DOHH2 (cell line): ENCODE measurements around the gene MEGF8.
A peak's percentile ranks its signal among the peaks of the same experiment; 100 is the strongest.

ENCODE experiments used
- H3F3A ChIP-seq: fragments of 200-600 bp; sonication (generic), shearing (Covaris generic); 2 replicates; pipeline ENCODE4 v1.6.0; 2016; ENCODE audit warnings: antibody characterized with exemption, mild to moderate bottlenecking; ENCODE audit not compliant: control insufficient read depth, insufficient read depth
- H3K27ac ChIP-seq: fragments of 200-600 bp; sonication (generic); 2 replicates; pipeline ENCODE4 v1.5.1; 2014; ENCODE audit warnings: low read depth, mild to moderate bottlenecking, low read length, moderate library complexity
- H3K27me3 ChIP-seq: fragments of 200-600 bp; sonication (generic); 2 replicates; pipeline ENCODE4 v1.6.1; 2014; ENCODE audit warnings: mild to moderate bottlenecking, low read length, mixed read lengths; ENCODE audit not compliant: control insufficient read depth
- H3K36me3 ChIP-seq: fragments of 200-600 bp; sonication (generic); 2 replicates; pipeline ENCODE4 v1.6.1; 2014; ENCODE audit warnings: mild to moderate bottlenecking, low read length, moderate library complexity, mixed read lengths; ENCODE audit not compliant: control insufficient read depth
- H3K4me1 ChIP-seq: fragments of 200-600 bp; sonication (generic); 2 replicates; pipeline ENCODE4 v1.6.1; 2014; ENCODE audit warnings: mild to moderate bottlenecking, low read length, mixed read lengths; ENCODE audit not compliant: control insufficient read depth
- H3K4me2 ChIP-seq: fragments of 200-600 bp; sonication (generic); 2 replicates; pipeline ENCODE4 v1.6.0; 2014; ENCODE audit warnings: mild to moderate bottlenecking, low read length, moderate library complexity
- H3K4me3 ChIP-seq: fragments of 200-600 bp; sonication (generic); 2 replicates; pipeline ENCODE4 v1.5.1; 2014; ENCODE audit warnings: mild to moderate bottlenecking, low read length, mixed read lengths
- H3K79me2 ChIP-seq: fragments of 200-600 bp; sonication (generic); 2 replicates; pipeline ENCODE4 v1.6.1; 2014; ENCODE audit warnings: mild to moderate bottlenecking, low read length, mixed read lengths; ENCODE audit not compliant: control insufficient read depth
- H3K9me2 ChIP-seq: fragments of 200-600 bp; sonication (generic); replicated peaks from 2 replicates; pipeline ENCODE4 v1.6.1; 2014; ENCODE audit warnings: mild to moderate bottlenecking, low read length, mixed read lengths; ENCODE audit not compliant: control insufficient read depth
- H3K9me3 ChIP-seq: fragments of 200-600 bp; sonication (generic); 2 replicates; pipeline ENCODE4 v1.6.1; 2014; ENCODE audit warnings: antibody characterized with exemption, low read length, mixed read lengths; ENCODE audit not compliant: control insufficient read depth, insufficient read depth
- H4K20me1 ChIP-seq: fragments of 200-600 bp; sonication (generic); 2 replicates; pipeline ENCODE4 v1.6.0; 2014; ENCODE audit warnings: low read depth, mild to moderate bottlenecking, antibody characterized with exemption, low read length, moderate library complexity; ENCODE audit not compliant: control insufficient read depth, insufficient read depth
- CTCF ChIP-seq: fragments of 200-600 bp; sonication (generic); IDR thresholded peaks from one replicate; pipeline ENCODE4 v1.5.1; 2014; ENCODE audit warnings: antibody characterized with exemption, mild to moderate bottlenecking, low read depth, low read length; ENCODE audit not compliant: poor library complexity, severe bottlenecking
- EZH2phosphoT487 ChIP-seq: fragments of 200-600 bp; sonication (generic); IDR thresholded peaks from 2 replicates; pipeline ENCODE4 v1.6.1; 2017; ENCODE audit warnings: borderline replicate concordance, mild to moderate bottlenecking, antibody characterized with exemption, low read length, moderate library complexity, mixed read lengths

MEGF8 gene

GRCh38 chr19:42360787-42361544 lies 35.5 kb downstream of the MEGF8 start:
- H3K9me3 ChIP-seq = peaks cover 11% of the 10 kb centered on the region; the same call in 1 of the 2 replicates
- H3K4me2 ChIP-seq = no peak overlapping the region
- no peak overlapping the region for H3K27ac ChIP-seq
- peaks cover 22% of the 10 kb centered on the region for H3K4me1 ChIP-seq
- H4K20me1 ChIP-seq = no peaks in the 10 kb centered on the region
- H3K79me2 ChIP-seq = no peaks in the 10 kb centered on the region
- peaks cover 6% of the 10 kb centered on the region; the same call in 1 of the 2 replicates for H3F3A ChIP-seq
- H3K36me3 ChIP-seq = peaks cover 17% of the 10 kb centered on the region
- H3K4me3 ChIP-seq = no peak overlapping the region
- no peaks in the 10 kb centered on the region for H3K9me2 ChIP-seq
- TF ChIP-seq EZH2phosphoT487 = no peak
- TF ChIP-seq CTCF = peak; percentile 9
- no peaks in the 10 kb centered on the region for H3K27me3 ChIP-seq

- H3K36me3 ChIP-seq = peaks cover 17% of the 10 kb centered on the region
- H3K4me3 ChIP-seq = no peak overlapping the region
- no peak overlapping the region for H3K4me2 ChIP-seq
- TF ChIP-seq CTCF (no peak), EZH2phosphoT487 (no peak)
- H3K27ac ChIP-seq = no peak overlapping the region
- H3K9me3 ChIP-seq = peaks cover 11% of the 10 kb centered on the region; the same call in 1 of the 2 replicates
- no peaks in the 10 kb centered on the region for H4K20me1 ChIP-seq
- H3K27me3 ChIP-seq = no peaks in the 10 kb centered on the region
- peaks cover 6% of the 10 kb centered on the region; the same call in 1 of the 2 replicates for H3F3A ChIP-seq
- no peaks in the 10 kb centered on the region for H3K79me2 ChIP-seq
- peaks cover 22% of the 10 kb centered on the region for H3K4me1 ChIP-seq
- no peaks in the 10 kb centered on the region for H3K9me2 ChIP-seq
Measured at GRCh38 chr19:42361545-42361910, 36.1 kb downstream of the MEGF8 start.

GRCh38 chr19:42362342-42362741 lies 36.9 kb downstream of the MEGF8 start:
- no peak for TF ChIP-seq EZH2phosphoT487
- TF ChIP-seq CTCF = no peak
- peaks cover 17% of the 10 kb centered on the region for H3K36me3 ChIP-seq
- H3K9me3 ChIP-seq = peaks cover 11% of the 10 kb centered on the region; the same call in 1 of the 2 replicates
- H3F3A ChIP-seq = peaks cover 6% of the 10 kb centered on the region; the same call in 1 of the 2 replicates
- no peak overlapping the region for H3K4me3 ChIP-seq
- H3K9me2 ChIP-seq = no peaks in the 10 kb centered on the region
- no peaks in the 10 kb centered on the region for H4K20me1 ChIP-seq
- no peaks in the 10 kb centered on the region for H3K27me3 ChIP-seq
- peaks cover 22% of the 10 kb centered on the region for H3K4me1 ChIP-seq
- H3K4me2 ChIP-seq = no peak overlapping the region
- no peak overlapping the region for H3K27ac ChIP-seq
- H3K79me2 ChIP-seq = no peaks in the 10 kb centered on the region
